HepG2 (cell line): ENCODE measurements around the gene ATF6. TPM values are rescaled to one million over a fixed set of nuclear protein-coding genes. Genes with fewer than 3 reads are reported as not detected.

Experiments
- ATAC-seq: fragments of 200-7000 bp; cut with Tn5 transposase; 3 replicates; pipeline ENCODE4 v1.9.1; 2020; ENCODE audit warnings: mild to moderate bottlenecking, moderate library complexity
- BruUV-seq: library from RNA; stranded (reverse); fragments of 400-500 nt; replicated peaks from 2 replicates; lab custom pipeline; 2021; lab: Mats Ljungman, UMichigan
- CTCF ChIA-PET: fragments of 300-600 bp; formaldehyde crosslinking; extraction: SDS; loops from one replicate; lab custom pipeline; 2021; ENCODE audit warnings: low total read pairs, inconsistent platforms, low intra/inter-chr PET ratio; lab: Yijun Ruan, JAX
- POLR2A ChIA-PET: fragments of 350-600 bp; sonication (Branson Sonifier 250); formaldehyde crosslinking; loops from one replicate; lab custom pipeline; 2020; ENCODE audit warnings: antibody characterized with exemption, inconsistent platforms; lab: Yijun Ruan, JAX
- DNase-seq: peaks from one replicate; pipeline ENCODE4 v3.0.0-alpha.2; 2015; ENCODE audit warnings: low spot score
- FAIRE-seq: peaks from 3 replicates; lab custom pipeline; 2011; peaks lifted over from hg19 to GRCh38; lab: Jason Lieb, UNC
- H2AFZ ChIP-seq: one replicate; pipeline ENCODE4 v1.6.1; 2011; ENCODE audit warnings: low read length, inconsistent platforms
- H3K27ac ChIP-seq: fragments of 300-600 bp; 3 replicates; pipeline ENCODE4 v1.8.0; 2011; ENCODE audit warnings: mixed run types, mild to moderate bottlenecking, mixed read lengths, low read length, inconsistent platforms; ENCODE audit not compliant: insufficient read depth; ENCODE audit errors: extremely low read length
- H3K27me3 ChIP-seq, 2 experiments: fragments of 200-600 bp in 1 of 2; 2 replicates in 1 of 2; 3 replicates in 1 of 2; pipeline versions ENCODE4 v1.6.0 to v1.8.0; 2011; ENCODE audit warnings: low read length in 2 of 2, mild to moderate bottlenecking in 2 of 2, moderate library complexity in 2 of 2, inconsistent platforms in 1 of 2; ENCODE audit not compliant: insufficient read depth in 2 of 2, control insufficient read depth in 1 of 2
- H3K36me3 ChIP-seq, 2 experiments: fragments of 200-600 bp in 1 of 2; replicated peaks in 1 of 2; 2 replicates in 1 of 2; 3 replicates in 1 of 2; pipeline versions ENCODE4 v1.5.1 to v1.8.0; 2011; ENCODE audit warnings: low read length in 2 of 2, inconsistent platforms in 1 of 2; ENCODE audit not compliant: insufficient read depth in 2 of 2, control insufficient read depth in 1 of 2
- H3K4me1 ChIP-seq: 2 replicates; pipeline ENCODE4 v1.5.1; 2012; ENCODE audit warnings: low read length, inconsistent platforms; ENCODE audit not compliant: insufficient read depth
- H3K4me2 ChIP-seq: 2 replicates; pipeline ENCODE4 v1.6.0; 2011; ENCODE audit warnings: low read depth, low read length, inconsistent platforms
- H3K4me3 ChIP-seq, 3 experiments: fragments of 200-600 bp in 1 of 3; sonication (generic), shearing (Covaris generic) in 1 of 3; replicated peaks in 1 of 3; 2 replicates each; pipeline ENCODE4 v1.5.1; 2011 to 2016; ENCODE audit warnings: low read length in 3 of 3, inconsistent platforms in 2 of 3, low read depth in 2 of 3, mild to moderate bottlenecking in 2 of 3, control low read depth in 1 of 3, mixed read lengths in 1 of 3; ENCODE audit not compliant: insufficient read depth in 1 of 3
- H3K79me2 ChIP-seq: one replicate; pipeline ENCODE4 v1.6.1; 2011; ENCODE audit warnings: low read length, inconsistent platforms; ENCODE audit not compliant: insufficient read depth
- H3K9ac ChIP-seq: 2 replicates; pipeline ENCODE4 v1.6.0; 2011; ENCODE audit warnings: mild to moderate bottlenecking, low read depth, low read length, inconsistent platforms; ENCODE audit not compliant: insufficient read depth
- H3K9me3 ChIP-seq: 2 replicates; pipeline ENCODE4 v1.5.1; 2012; ENCODE audit warnings: mild to moderate bottlenecking, low read length
- H4K20me1 ChIP-seq: 2 replicates; pipeline ENCODE4 v1.6.0; 2011; ENCODE audit warnings: inconsistent platforms, mild to moderate bottlenecking, low read length, moderate library complexity; ENCODE audit not compliant: insufficient read depth
- CBX2 ChIP-seq, 2 experiments: fragments of 200-600 bp in 1 of 2; sonication (generic); formaldehyde crosslinking in 1 of 2; IDR thresholded peaks; 2 replicates each; pipeline versions ENCODE4 v1.7.0 to v1.8.1; 2018 to 2022; ENCODE audit warnings: low read depth in 2 of 2, low read length in 1 of 2, mild to moderate bottlenecking in 1 of 2, missing genetic modification reagents in 1 of 2
- CENPT ChIP-seq: sonication (generic); formaldehyde crosslinking; IDR thresholded peaks from 2 replicates; pipeline ENCODE4 v1.8.0; 2022; ENCODE audit warnings: low read depth, mild to moderate bottlenecking, moderate library complexity, missing genetic modification reagents
- HMG20B ChIP-seq: conservative IDR thresholded peaks from 2 replicates; pipeline ENCODE4 v1.6.1; 2016; ENCODE audit warnings: missing genetic modification reagents, missing compliant biosample characterization
- HMGXB4 ChIP-seq, 2 experiments: sonication (generic) in 1 of 2; formaldehyde crosslinking in 1 of 2; IDR thresholded peaks; 2 replicates each; pipeline versions ENCODE4 v1.4.0 to v1.6.1; 2018 to 2020; ENCODE audit warnings: missing genetic modification reagents in 2 of 2, borderline replicate concordance in 1 of 2, low read depth in 1 of 2, mild to moderate bottlenecking in 1 of 2, missing biosample characterization in 1 of 2
- JUNB ChIP-seq: sonication (generic); formaldehyde crosslinking; IDR thresholded peaks from 2 replicates; pipeline ENCODE4 v1.8.0; 2022; ENCODE audit warnings: missing genetic modification reagents, mild to moderate bottlenecking, borderline replicate concordance
- KLF13 ChIP-seq: sonication (generic); formaldehyde crosslinking; IDR thresholded peaks from 2 replicates; pipeline ENCODE4 v1.4.0; 2020; ENCODE audit warnings: mild to moderate bottlenecking, missing genetic modification reagents
- MAX ChIP-seq: IDR thresholded peaks from 2 replicates; pipeline ENCODE4 v1.6.1; 2012; ENCODE audit warnings: inconsistent platforms
- NCOA2 ChIP-seq: sonication (generic); formaldehyde crosslinking; IDR thresholded peaks from 2 replicates; pipeline ENCODE4 v1.8.0; 2022; ENCODE audit warnings: inconsistent platforms
- PATZ1 ChIP-seq: sonication (generic); formaldehyde crosslinking; IDR thresholded peaks from 2 replicates; pipeline ENCODE4 v1.4.0; 2020; ENCODE audit warnings: missing genetic modification reagents
- THRA ChIP-seq: sonication (generic); formaldehyde crosslinking; IDR thresholded peaks from 2 replicates; pipeline ENCODE4 v1.4.0; 2020; ENCODE audit warnings: missing genetic modification reagents, borderline replicate concordance
- ZBTB14 ChIP-seq: sonication (generic); formaldehyde crosslinking; IDR thresholded peaks from 2 replicates; pipeline ENCODE4 v1.4.0; 2020; ENCODE audit warnings: missing genetic modification reagents
- ZNF704 ChIP-seq: sonication (generic); formaldehyde crosslinking; IDR thresholded peaks from 2 replicates; pipeline ENCODE4 v1.8.1; 2023; ENCODE audit warnings: mild to moderate bottlenecking, inconsistent platforms, moderate library complexity, missing genetic modification reagents, borderline replicate concordance
- WGBS: methylation state at CpG from one replicate; pipeline ENCODE4 v1.1.6; 2017; ENCODE audit warnings: low lambda C conversion rate; 5-methylcytosine and 5-hydroxymethylcytosine counted together
- in situ Hi-C: cut with HindIII; loops from 2 replicates; pipeline ENCODE4 v1.10.0; 2017; ENCODE audit warnings: low pct_unique_long_range_greater_than_20kb; ENCODE audit not compliant: extremely low pct_ligation_motif_present
- intact Hi-C: fragments of 100-400 bp; cut with micrococcal nuclease; formaldehyde crosslinking; loops from one replicate; pipeline ENCODE4 v1.10.0; 2022; ENCODE audit not compliant: unreplicated experiment
- polyA plus RNA-seq, 8 experiments: library from polyadenylated mRNA; depleted of rRNA in 3 of 8; stranded (reverse) in 7 of 8; unstranded in 1 of 8; fragments of >200 nt; fragmentation: Illumina TruSeq in 4 of 8; extraction: Trizol in 4 of 8; gene quantifications; 2 replicates each; pipeline versions ENCODE4 v1.2.1 to v1.2.3, GENCODE V29; 2011 to 2016; ENCODE audit warnings: low read depth in 4 of 8, missing spikeins in 1 of 8, mixed read lengths in 1 of 8; ENCODE audit not compliant: insufficient read depth in 1 of 8
- total RNA-seq, 5 experiments: library from RNA; depleted of rRNA; stranded (reverse); fragments of >200 nt; fragmentation: Illumina TruSeq; extraction: Trizol; gene quantifications; 2 replicates each; pipeline ENCODE4 v1.2.3, GENCODE V29; 2016; ENCODE audit warnings: low read depth in 1 of 5

ATF6 gene
- total and polyA plus RNA-seq, 2 of the 13 experiments (the other 11 are each of a cell fraction or from before 2014, with no cell fraction given) = 13.2 to 14.5 TPM

GRCh38 chr1:162006081-162006480, 240.0 kb downstream of the ATF6 start:
- Histone ChIP-seq H3K9ac (no peak overlapping the region), H3K4me3 (no peak overlapping the region), H3K4me2 (no peak overlapping the region), H3K9me3 (no peaks in the 10 kb centered on the region), H4K20me1 (no peaks in the 10 kb centered on the region), H3K27me3 (peaks cover 6 to 37% of the 10 kb centered on the region in 2 experiments; a peak in 4 of 5 replicates), H3K79me2 (no peaks in the 10 kb centered on the region), H3K27ac (no peak overlapping the region), H3K4me1 (no peaks in the 10 kb centered on the region), H2AFZ (no peak overlapping the region), H3K36me3 (no peaks in the 10 kb centered on the region)
- intact Hi-C loops (no loop called here), in situ Hi-C loops (no loop called here)
- TF ChIP-seq MAX (no peak), PATZ1 (CRISPR knock-in tag) (no peak), HMGXB4 (CRISPR knock-in tag; IDR thresholded peaks at IDR 0.05; ENCODE audit: borderline replicate concordance in 1 of 2, low read depth in 1 of 2) (no peak), ZNF704 (CRISPR knock-in tag) (no peak), NCOA2 (CRISPR knock-in tag) (no peak), HMG20B (CRISPR knock-in tag) (no peak), CENPT (no peak), ZBTB14 (no peak), THRA (CRISPR knock-in tag) (no peak), JUNB (CRISPR knock-in tag) (no peak), KLF13 (CRISPR knock-in tag) (no peak), CBX2 (IDR thresholded peaks at IDR 0.05; ENCODE audit: low read depth, low read length) (no peak), CBX2 (CRISPR knock-in tag; IDR thresholded peaks at IDR 0.05; ENCODE audit: low read depth) (no peak)
- no TSS peak for BruUV-seq
- ChIA-PET POLR2A (no interaction called here), CTCF (no interaction called here)
- no peak for FAIRE-seq
- WGBS = 25% methylated on average over 6 of the region's 6 CpGs
- no peak for DNase-seq
- ATAC-seq = no peak
